Liver (tissue), 9 donors: ENCODE data around the gene CRMP1. TPM values are rescaled to one million over a fixed set of nuclear protein-coding genes. Genes with fewer than 3 reads are reported as not detected.

Experiments used
- DNase-seq: peaks from one replicate; pipeline ENCODE4 v3.0.0-alpha.2; 2017; ENCODE audit warnings: low spot score
- H3K27ac ChIP-seq, 2 donors: one replicate each; pipeline ENCODE4 v1.7.0; 2013; ENCODE audit warnings: inconsistent platforms in 2 of 2, low read length in 2 of 2, control low read depth in 1 of 2, low read depth in 1 of 2, mild to moderate bottlenecking in 1 of 2
- H3K27me3 ChIP-seq, 4 donors: one replicate each; pipeline versions ENCODE4 v1.6.1 to v1.7.0; 2013; ENCODE audit warnings: low read length in 3 of 4, inconsistent platforms in 1 of 4, mild to moderate bottlenecking in 1 of 4, moderate library complexity in 1 of 4; ENCODE audit not compliant: control insufficient read depth in 4 of 4, insufficient read depth in 4 of 4
- H3K36me3 ChIP-seq, 4 donors: one replicate each; pipeline versions ENCODE4 v1.6.1 to v1.7.0; 2013; ENCODE audit warnings: low read length in 3 of 4, mild to moderate bottlenecking in 3 of 4, low read depth in 1 of 4, moderate library complexity in 1 of 4; ENCODE audit not compliant: control insufficient read depth in 4 of 4, insufficient read depth in 3 of 4
- H3K4me1 ChIP-seq, 4 donors: one replicate each; pipeline versions ENCODE4 v1.6.1 to v1.7.0; 2013; ENCODE audit warnings: low read length in 3 of 4, mild to moderate bottlenecking in 3 of 4, moderate library complexity in 1 of 4; ENCODE audit not compliant: control insufficient read depth in 4 of 4, insufficient read depth in 4 of 4
- H3K4me3 ChIP-seq, 3 donors: one replicate each; pipeline versions ENCODE4 v1.6.1 to v1.7.0; 2013; ENCODE audit warnings: low read length in 3 of 3, control low read depth in 1 of 3, low read depth in 1 of 3, mild to moderate bottlenecking in 1 of 3
- H3K9ac ChIP-seq, 2 donors: one replicate each; pipeline ENCODE4 v1.7.0; 2013; ENCODE audit warnings: low read length in 2 of 2, mild to moderate bottlenecking in 2 of 2, moderate library complexity in 2 of 2, control low read depth in 1 of 2, low read depth in 1 of 2
- H3K9me3 ChIP-seq, 4 donors: one replicate each; pipeline versions ENCODE4 v1.6.1 to v1.7.0; 2013; ENCODE audit warnings: low read length in 3 of 4; ENCODE audit not compliant: control insufficient read depth in 4 of 4
- EGR1 ChIP-seq, 2 donors: IDR thresholded peaks; 2 replicates each; pipeline ENCODE4 v1.6.1; 2016 to 2018; ENCODE audit warnings: antibody characterized with exemption in 2 of 2, low read depth in 2 of 2
- FOXA1 ChIP-seq: IDR thresholded peaks from 2 replicates; pipeline ENCODE4 v1.6.1; 2016; ENCODE audit warnings: antibody characterized with exemption
- FOXA2 ChIP-seq: IDR thresholded peaks from 2 replicates; pipeline ENCODE4 v1.6.1; 2016; ENCODE audit warnings: antibody characterized with exemption
- GABPA ChIP-seq, 2 donors: IDR thresholded peaks in 1 of 2; conservative IDR thresholded peaks in 1 of 2; 2 replicates each; pipeline ENCODE4 v1.6.1; 2016; ENCODE audit warnings: antibody characterized with exemption in 2 of 2, mild to moderate bottlenecking in 1 of 2, moderate library complexity in 1 of 2
- HNF4A ChIP-seq, 2 donors: conservative IDR thresholded peaks; 2 replicates each; pipeline ENCODE4 v1.6.1; 2016; ENCODE audit warnings: antibody characterized with exemption in 2 of 2, mild to moderate bottlenecking in 2 of 2
- HNF4G ChIP-seq: IDR thresholded peaks from 2 replicates; pipeline ENCODE4 v1.6.1; 2016; ENCODE audit warnings: antibody characterized with exemption
- JUND ChIP-seq, 2 donors: IDR thresholded peaks; 2 replicates each; pipeline ENCODE4 v1.6.1; 2016; ENCODE audit warnings: antibody characterized with exemption in 2 of 2
- NR2F2 ChIP-seq: IDR thresholded peaks from 2 replicates; pipeline ENCODE4 v1.6.1; 2016; ENCODE audit warnings: antibody characterized with exemption
- RAD21 ChIP-seq, 2 donors: IDR thresholded peaks; 2 replicates each; pipeline ENCODE4 v1.6.1; 2016; ENCODE audit warnings: antibody characterized with exemption in 2 of 2, mild to moderate bottlenecking in 2 of 2
- RXRA ChIP-seq, 2 donors: IDR thresholded peaks; 2 replicates each; pipeline ENCODE4 v1.6.1; 2017 to 2018; ENCODE audit warnings: antibody characterized with exemption in 2 of 2, mild to moderate bottlenecking in 1 of 2
- SP1 ChIP-seq: IDR thresholded peaks from 2 replicates; pipeline ENCODE4 v1.6.1; 2018; ENCODE audit warnings: antibody characterized with exemption, mild to moderate bottlenecking
- TAF1 ChIP-seq: conservative IDR thresholded peaks from 2 replicates; pipeline ENCODE4 v1.6.1; 2016; ENCODE audit warnings: antibody characterized with exemption, mild to moderate bottlenecking
- YY1 ChIP-seq: IDR thresholded peaks from 2 replicates; pipeline ENCODE4 v1.6.1; 2016; ENCODE audit warnings: antibody characterized with exemption, mild to moderate bottlenecking
- WGBS: extraction: QIAGEN DNeasy Blood & Tissue Kit; methylation state at CpG from one replicate; pipeline ENCODE4 v1.1.7; 2013; 5-methylcytosine and 5-hydroxymethylcytosine counted together
- polyA plus RNA-seq, 2 donors: library from polyadenylated mRNA; stranded (reverse) in 1 of 2; unstranded in 1 of 2; fragments of 200-250 nt in 1 of 2; fragments of >200 nt in 1 of 2; fragmentation: Nextera tagmentation in 1 of 2; extraction: Ambion mirVana in 1 of 2; gene quantifications; one replicate each; pipeline versions ENCODE4 v1.2.1 to v1.2.3, GENCODE V29; 2013 to 2015
- total RNA-seq, 2 donors: library from RNA; depleted of rRNA; stranded (reverse); fragments of >200 nt; gene quantifications; one replicate each; pipeline ENCODE4 v1.2.3, GENCODE V29; 2014
- TF ChIP-seq, protein P1 (sequence below): IDR thresholded peaks from 2 replicates; pipeline ENCODE4 v1.6.1; 2016; ENCODE audit warnings: antibody characterized with exemption, mild to moderate bottlenecking
- TF ChIP-seq, protein P2 (sequence below): IDR thresholded peaks from 2 replicates; pipeline ENCODE4 v1.6.1; 2016; ENCODE audit warnings: antibody characterized with exemption
- TF ChIP-seq, protein P3 (sequence below): IDR thresholded peaks from 2 replicates; pipeline ENCODE4 v1.6.1; 2016; ENCODE audit warnings: antibody characterized with exemption
- TF ChIP-seq, protein P4 (sequence below): fragments of 150-350 bp; IDR thresholded peaks from 2 replicates; pipeline ENCODE4 v1.5.1; 2017; ENCODE audit warnings: improper control_type of control experiment, low read depth, low read length; ENCODE audit not compliant: missing input control
- TF ChIP-seq, protein P5 (sequence below): IDR thresholded peaks from 2 replicates; pipeline ENCODE4 v1.6.1; 2016; ENCODE audit warnings: antibody characterized with exemption
- donor health status: healthy.
- donor health status: healthy.
- donor health status: healthy.
- donor health status: healthy.
- donor health status: healthy.

Gene CRMP1
- total and polyA plus RNA-seq, 4 donors = 0.06 to 0.42 (median 0.12) TPM

DNA sequence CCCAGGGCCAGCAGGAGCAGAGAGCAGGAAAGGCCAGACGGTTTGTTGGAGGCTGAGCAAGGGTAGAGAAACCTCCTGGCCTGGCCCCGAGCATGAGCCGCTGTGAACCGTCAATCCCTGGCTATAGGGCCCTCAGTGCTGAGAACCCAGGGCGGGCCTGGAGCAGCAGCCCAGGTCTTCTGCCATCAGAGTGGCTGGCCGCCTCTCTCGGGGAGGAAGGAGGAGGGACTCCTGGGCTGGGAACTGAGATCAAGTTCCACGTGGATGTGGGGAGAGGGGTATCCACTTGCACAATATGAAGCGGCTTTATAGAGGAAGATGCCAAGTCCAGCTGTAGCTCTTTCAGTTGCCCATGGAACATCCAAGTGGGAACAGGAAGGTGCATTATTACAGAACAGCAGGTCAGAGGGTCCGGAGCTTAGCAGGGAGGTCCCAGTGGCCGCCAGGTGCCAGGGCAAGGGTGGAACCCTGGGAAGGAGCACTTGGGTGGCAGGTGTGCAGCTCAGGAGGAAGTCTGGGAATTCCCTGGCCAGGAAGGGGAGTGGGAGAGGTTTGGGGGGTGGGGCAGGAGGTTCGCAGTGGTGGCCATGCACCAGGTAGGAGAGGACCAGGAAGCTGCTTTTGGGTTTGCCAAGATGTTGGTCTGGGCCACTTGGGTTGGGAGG, 31.7 kb upstream of the CRMP1 start:
- TF ChIP-seq RXRA (IDR thresholded peaks at IDR 0.05) = no peak
- no peak for TF ChIP-seq FOXA2
- no peak for TF ChIP-seq HNF4G
- no peak for TF ChIP-seq NR2F2
- TF ChIP-seq, protein P1, sequence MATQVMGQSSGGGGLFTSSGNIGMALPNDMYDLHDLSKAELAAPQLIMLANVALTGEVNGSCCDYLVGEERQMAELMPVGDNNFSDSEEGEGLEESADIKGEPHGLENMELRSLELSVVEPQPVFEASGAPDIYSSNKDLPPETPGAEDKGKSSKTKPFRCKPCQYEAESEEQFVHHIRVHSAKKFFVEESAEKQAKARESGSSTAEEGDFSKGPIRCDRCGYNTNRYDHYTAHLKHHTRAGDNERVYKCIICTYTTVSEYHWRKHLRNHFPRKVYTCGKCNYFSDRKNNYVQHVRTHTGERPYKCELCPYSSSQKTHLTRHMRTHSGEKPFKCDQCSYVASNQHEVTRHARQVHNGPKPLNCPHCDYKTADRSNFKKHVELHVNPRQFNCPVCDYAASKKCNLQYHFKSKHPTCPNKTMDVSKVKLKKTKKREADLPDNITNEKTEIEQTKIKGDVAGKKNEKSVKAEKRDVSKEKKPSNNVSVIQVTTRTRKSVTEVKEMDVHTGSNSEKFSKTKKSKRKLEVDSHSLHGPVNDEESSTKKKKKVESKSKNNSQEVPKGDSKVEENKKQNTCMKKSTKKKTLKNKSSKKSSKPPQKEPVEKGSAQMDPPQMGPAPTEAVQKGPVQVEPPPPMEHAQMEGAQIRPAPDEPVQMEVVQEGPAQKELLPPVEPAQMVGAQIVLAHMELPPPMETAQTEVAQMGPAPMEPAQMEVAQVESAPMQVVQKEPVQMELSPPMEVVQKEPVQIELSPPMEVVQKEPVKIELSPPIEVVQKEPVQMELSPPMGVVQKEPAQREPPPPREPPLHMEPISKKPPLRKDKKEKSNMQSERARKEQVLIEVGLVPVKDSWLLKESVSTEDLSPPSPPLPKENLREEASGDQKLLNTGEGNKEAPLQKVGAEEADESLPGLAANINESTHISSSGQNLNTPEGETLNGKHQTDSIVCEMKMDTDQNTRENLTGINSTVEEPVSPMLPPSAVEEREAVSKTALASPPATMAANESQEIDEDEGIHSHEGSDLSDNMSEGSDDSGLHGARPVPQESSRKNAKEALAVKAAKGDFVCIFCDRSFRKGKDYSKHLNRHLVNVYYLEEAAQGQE = no peak
- TF ChIP-seq, protein P2, sequence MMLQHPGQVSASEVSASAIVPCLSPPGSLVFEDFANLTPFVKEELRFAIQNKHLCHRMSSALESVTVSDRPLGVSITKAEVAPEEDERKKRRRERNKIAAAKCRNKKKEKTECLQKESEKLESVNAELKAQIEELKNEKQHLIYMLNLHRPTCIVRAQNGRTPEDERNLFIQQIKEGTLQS = no peak
- no peak for TF ChIP-seq EGR1 (IDR thresholded peaks at IDR 0.05; ENCODE audit: low read depth in 2 of 2)
- TF ChIP-seq, protein P3, sequence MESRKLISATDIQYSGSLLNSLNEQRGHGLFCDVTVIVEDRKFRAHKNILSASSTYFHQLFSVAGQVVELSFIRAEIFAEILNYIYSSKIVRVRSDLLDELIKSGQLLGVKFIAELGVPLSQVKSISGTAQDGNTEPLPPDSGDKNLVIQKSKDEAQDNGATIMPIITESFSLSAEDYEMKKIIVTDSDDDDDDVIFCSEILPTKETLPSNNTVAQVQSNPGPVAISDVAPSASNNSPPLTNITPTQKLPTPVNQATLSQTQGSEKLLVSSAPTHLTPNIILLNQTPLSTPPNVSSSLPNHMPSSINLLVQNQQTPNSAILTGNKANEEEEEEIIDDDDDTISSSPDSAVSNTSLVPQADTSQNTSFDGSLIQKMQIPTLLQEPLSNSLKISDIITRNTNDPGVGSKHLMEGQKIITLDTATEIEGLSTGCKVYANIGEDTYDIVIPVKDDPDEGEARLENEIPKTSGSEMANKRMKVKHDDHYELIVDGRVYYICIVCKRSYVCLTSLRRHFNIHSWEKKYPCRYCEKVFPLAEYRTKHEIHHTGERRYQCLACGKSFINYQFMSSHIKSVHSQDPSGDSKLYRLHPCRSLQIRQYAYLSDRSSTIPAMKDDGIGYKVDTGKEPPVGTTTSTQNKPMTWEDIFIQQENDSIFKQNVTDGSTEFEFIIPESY = no peak
- TF ChIP-seq YY1 = no peak
- TF ChIP-seq FOXA1 = no peak
- no peak for TF ChIP-seq TAF1
- TF ChIP-seq GABPA (IDR thresholded peaks at IDR 0.05 in 1 of 2, conservative IDR thresholded peaks at IDR 0.05 in 1 of 2) = no peak
- TF ChIP-seq, protein P4, sequence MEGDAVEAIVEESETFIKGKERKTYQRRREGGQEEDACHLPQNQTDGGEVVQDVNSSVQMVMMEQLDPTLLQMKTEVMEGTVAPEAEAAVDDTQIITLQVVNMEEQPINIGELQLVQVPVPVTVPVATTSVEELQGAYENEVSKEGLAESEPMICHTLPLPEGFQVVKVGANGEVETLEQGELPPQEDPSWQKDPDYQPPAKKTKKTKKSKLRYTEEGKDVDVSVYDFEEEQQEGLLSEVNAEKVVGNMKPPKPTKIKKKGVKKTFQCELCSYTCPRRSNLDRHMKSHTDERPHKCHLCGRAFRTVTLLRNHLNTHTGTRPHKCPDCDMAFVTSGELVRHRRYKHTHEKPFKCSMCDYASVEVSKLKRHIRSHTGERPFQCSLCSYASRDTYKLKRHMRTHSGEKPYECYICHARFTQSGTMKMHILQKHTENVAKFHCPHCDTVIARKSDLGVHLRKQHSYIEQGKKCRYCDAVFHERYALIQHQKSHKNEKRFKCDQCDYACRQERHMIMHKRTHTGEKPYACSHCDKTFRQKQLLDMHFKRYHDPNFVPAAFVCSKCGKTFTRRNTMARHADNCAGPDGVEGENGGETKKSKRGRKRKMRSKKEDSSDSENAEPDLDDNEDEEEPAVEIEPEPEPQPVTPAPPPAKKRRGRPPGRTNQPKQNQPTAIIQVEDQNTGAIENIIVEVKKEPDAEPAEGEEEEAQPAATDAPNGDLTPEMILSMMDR = no peak
- TF ChIP-seq SP1 = no peak
- TF ChIP-seq HNF4A (conservative IDR thresholded peaks at IDR 0.05) = no peak
- TF ChIP-seq JUND (IDR thresholded peaks at IDR 0.05) = no peak
- no peak for TF ChIP-seq RAD21 (IDR thresholded peaks at IDR 0.05)
- TF ChIP-seq, protein P5, sequence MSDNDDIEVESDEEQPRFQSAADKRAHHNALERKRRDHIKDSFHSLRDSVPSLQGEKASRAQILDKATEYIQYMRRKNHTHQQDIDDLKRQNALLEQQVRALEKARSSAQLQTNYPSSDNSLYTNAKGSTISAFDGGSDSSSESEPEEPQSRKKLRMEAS = no peak
- Histone ChIP-seq H3K36me3 (no peaks in the 10 kb centered on the region), H3K27ac (no peak overlapping the region), H3K4me1 (no peaks in the 10 kb centered on the region), H3K9me3 (no peaks in the 10 kb centered on the region), H3K27me3 (peaks cover 0 to 2% (median under 1%) of the 10 kb centered on the region in 4 donors), H3K4me3 (no peak overlapping the region), H3K9ac (no peak overlapping the region)
- WGBS = 73% methylated on average over 12 of the region's 12 CpGs
- no peak for DNase-seq
